ENCODE data around the gene MEF2D. TPM values are rescaled to one million over a fixed set of nuclear protein-coding genes. Genes with fewer than 3 reads are reported as not detected.

The MEF2D gene
- polyA plus RNA-seq, 4 donors, result 5.8 to 23.7 (median 13.0) TPM

DNA sequence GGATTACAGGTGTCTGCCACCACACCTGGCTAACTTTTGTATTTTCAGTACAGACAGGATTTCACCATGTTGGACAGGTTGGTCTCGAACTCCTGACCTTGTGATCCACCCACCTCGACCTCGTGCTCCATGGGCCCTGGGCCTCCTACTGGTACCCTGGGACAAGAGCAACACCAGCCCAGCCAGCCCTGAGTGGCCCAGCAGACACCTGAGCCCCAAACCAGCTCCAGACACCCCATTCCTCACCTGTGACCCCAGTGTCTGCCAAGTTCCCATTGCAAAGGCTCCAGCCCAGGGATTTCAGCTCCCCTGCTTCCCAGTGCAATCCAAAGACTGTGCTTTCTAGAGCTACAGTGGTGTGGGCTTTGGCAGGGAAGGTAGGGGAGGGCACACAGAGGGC is 14.6 kb downstream of the MEF2D start:
- FAIRE-seq (no peak), DNase-seq (no peak)
- Histone ChIP-seq H3K36me3 (ENCODE audit: control insufficient read depth in 3 of 3, insufficient read depth in 2 of 3, low read depth in 1 of 3, low read length in 3 of 3) (peaks cover 3 to 80% (median 15%) of the 10 kb centered on the region in 3 donors), H3K9me3 (ENCODE audit: control insufficient read depth in 2 of 2, insufficient read depth in 1 of 2, low read depth in 1 of 2, low read length in 1 of 2) (no peaks in the 10 kb centered on the region), H3K4me3 (ENCODE audit: low read depth in 1 of 3, low read length in 3 of 3) (no peak overlapping the region), H3K27ac (ENCODE audit: low read depth in 1 of 3, low read length in 2 of 3) (no peak overlapping the region), H3K27me3 (ENCODE audit: control insufficient read depth in 3 of 3, insufficient read depth in 3 of 3, low read length in 3 of 3) (no peaks in the 10 kb centered on the region), H3K4me1 (ENCODE audit: control insufficient read depth in 3 of 3, insufficient read depth in 2 of 3, low read depth in 1 of 3, low read length in 2 of 3) (peaks cover 11 to 23% (median 18%) of the 10 kb centered on the region in 3 donors)
- WGBS, 3 donors, result 76 to 95% (median 85%) methylated on average over 3 of the region's 3 CpGs

DNA sequence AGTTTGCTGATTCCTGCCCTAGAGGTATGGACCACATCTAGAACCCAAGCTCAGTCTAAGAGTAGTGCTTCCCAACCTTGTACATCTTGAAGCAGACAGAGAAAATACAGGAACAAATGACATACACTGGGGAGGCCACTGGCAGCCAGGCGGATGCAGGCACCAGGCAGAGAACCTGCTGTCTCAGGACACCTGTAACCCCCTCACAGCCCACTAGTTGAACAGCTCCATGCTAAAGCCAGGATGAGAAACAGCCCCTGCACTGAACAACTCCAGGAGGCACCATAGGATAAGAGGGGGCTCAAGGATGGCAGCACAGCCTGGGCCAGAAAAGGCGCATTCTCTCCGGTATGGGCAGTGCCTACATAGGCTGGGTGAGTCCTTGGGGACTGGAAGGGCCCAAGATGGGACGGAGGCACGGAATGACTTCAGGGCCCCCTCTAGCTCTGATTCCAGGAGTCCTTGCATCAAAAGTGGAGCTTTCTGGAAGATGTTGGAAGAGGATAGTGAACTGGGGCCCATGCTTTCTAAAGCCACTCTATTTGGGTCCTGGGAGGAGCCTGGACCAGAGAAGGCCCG is 16.0 kb downstream of the MEF2D start:
- H3K9me3 ChIP-seq (ENCODE audit: control insufficient read depth in 2 of 2, insufficient read depth in 1 of 2, low read depth in 1 of 2, low read length in 1 of 2), result no peaks in the 10 kb centered on the region
- no peak for DNase-seq
- WGBS, 3 donors, result 91 to 95% (median 93%) methylated on average over 6 of the region's 6 CpGs

DNA sequence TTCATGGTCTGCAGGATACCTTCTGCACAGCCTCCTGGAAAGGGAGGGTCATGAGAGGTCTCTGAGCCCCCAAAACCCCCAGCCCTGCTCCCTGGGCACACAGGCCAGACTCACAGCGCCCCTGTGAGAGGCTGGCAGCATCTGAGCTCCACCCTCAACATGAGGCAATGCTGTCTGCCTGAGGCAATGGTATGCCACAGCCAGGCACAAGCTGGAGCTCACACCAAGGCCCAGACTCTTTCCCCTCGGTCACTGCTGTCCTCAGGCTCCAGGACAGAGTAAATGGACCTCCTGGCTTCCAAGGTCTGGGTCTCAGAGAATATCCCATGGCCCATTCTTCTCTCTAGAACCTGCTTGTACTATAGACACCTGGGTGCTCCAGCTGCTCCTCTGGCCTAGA is 17.2 kb downstream of the MEF2D start:
- H3K27me3 ChIP-seq (ENCODE audit: control insufficient read depth in 3 of 3, insufficient read depth in 3 of 3, low read length in 3 of 3), result no peaks in the 10 kb centered on the region
- H3K4me1 ChIP-seq (ENCODE audit: control insufficient read depth in 3 of 3, insufficient read depth in 2 of 3, low read depth in 1 of 3, low read length in 2 of 3), result no peaks in the 10 kb centered on the region
- DNase-seq (no peak), FAIRE-seq (no peak)
- H3K36me3 ChIP-seq (ENCODE audit: control insufficient read depth in 3 of 3, insufficient read depth in 2 of 3, low read depth in 1 of 3, low read length in 3 of 3), result peaks cover 7 to 88% (median 23%) of the 10 kb centered on the region in 3 donors
- H3K4me3 ChIP-seq (ENCODE audit: low read depth in 1 of 3, low read length in 3 of 3), result no peak overlapping the region
- no peak overlapping the region for H3K27ac ChIP-seq (ENCODE audit: low read depth in 1 of 3, low read length in 2 of 3)
- WGBS, 3 donors, result 82 to 93% (median 85%) methylated on average over 2 of the region's 2 CpGs
- H3K9me3 ChIP-seq (ENCODE audit: control insufficient read depth in 2 of 2, insufficient read depth in 1 of 2, low read depth in 1 of 2, low read length in 1 of 2), result no peaks in the 10 kb centered on the region

More for the DNA sequence above, 16.0 kb downstream of the MEF2D start:
- Histone ChIP-seq H3K4me3 (ENCODE audit: low read depth in 1 of 3, low read length in 3 of 3) (no peak overlapping the region), H3K4me1 (ENCODE audit: control insufficient read depth in 3 of 3, insufficient read depth in 2 of 3, low read depth in 1 of 3, low read length in 2 of 3) (peaks cover under 1 to 9% (median 5%) of the 10 kb centered on the region in 3 donors), H3K36me3 (ENCODE audit: control insufficient read depth in 3 of 3, insufficient read depth in 2 of 3, low read depth in 1 of 3, low read length in 3 of 3) (peaks cover 3 to 85% (median 16%) of the 10 kb centered on the region in 3 donors), H3K27me3 (ENCODE audit: control insufficient read depth in 3 of 3, insufficient read depth in 3 of 3, low read length in 3 of 3) (no peaks in the 10 kb centered on the region), H3K27ac (ENCODE audit: low read depth in 1 of 3, low read length in 2 of 3) (peak overlapping the region in 1 of 3 donors; percentile 5)
- no peak for FAIRE-seq

DNA sequence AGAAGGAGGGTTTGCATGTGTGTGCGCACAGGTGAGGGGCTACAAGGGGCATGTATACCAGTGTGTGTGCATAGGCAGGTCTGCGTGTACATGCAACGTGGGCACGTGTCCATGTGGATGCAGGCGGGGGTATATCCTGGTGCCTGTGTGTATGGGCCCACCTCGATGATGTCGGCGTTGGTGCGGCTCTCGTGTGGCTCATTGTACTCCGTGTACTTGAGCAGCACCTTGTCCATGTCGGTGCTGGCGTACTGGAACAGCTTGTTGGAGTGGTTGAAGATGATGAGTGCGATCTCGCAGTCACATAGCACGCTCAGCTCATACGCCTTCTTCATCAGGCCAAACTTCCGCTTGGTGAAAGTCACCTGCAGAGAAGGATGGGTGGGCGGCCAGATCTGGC is 18.3 kb downstream of the MEF2D start:
- DNase-seq, result no peak
- Histone ChIP-seq H3K4me1 (ENCODE audit: control insufficient read depth in 3 of 3, insufficient read depth in 2 of 3, low read depth in 1 of 3, low read length in 2 of 3) (no peaks in the 10 kb centered on the region), H3K4me3 (ENCODE audit: low read depth in 1 of 3, low read length in 3 of 3) (no peak overlapping the region), H3K36me3 (ENCODE audit: control insufficient read depth in 3 of 3, insufficient read depth in 2 of 3, low read depth in 1 of 3, low read length in 3 of 3) (peaks cover 7 to 88% (median 25%) of the 10 kb centered on the region in 3 donors), H3K27ac (ENCODE audit: low read depth in 1 of 3, low read length in 2 of 3) (no peak overlapping the region), H3K27me3 (ENCODE audit: control insufficient read depth in 3 of 3, insufficient read depth in 3 of 3, low read length in 3 of 3) (no peaks in the 10 kb centered on the region), H3K9me3 (ENCODE audit: control insufficient read depth in 2 of 2, insufficient read depth in 1 of 2, low read depth in 1 of 2, low read length in 1 of 2) (no peaks in the 10 kb centered on the region)
- FAIRE-seq, result no peak
- WGBS, 3 donors, result 91 to 98% (median 94%) methylated on average over 18 to 19 of the region's 19 CpGs

DNA sequence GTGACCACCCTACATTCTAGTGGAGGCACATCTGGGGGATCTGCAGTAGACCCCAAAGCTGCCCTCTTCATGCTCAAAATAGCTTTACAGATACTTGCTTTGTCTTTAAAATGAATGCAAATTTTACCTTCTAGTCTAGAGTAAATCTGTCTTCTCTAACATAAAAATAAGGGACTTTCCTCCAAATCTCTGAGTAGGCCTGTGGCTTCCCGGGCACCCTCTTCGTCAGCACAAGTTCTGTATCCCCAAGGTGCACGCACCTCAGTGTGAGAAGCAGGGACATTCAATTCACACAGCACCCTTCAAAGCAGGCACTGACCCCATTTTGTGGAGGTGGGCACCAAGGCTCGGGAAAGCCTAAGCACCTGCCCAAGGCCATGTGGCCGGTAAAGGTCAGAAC is 19.0 kb downstream of the MEF2D start:
- 72 to 87% (median 79%) methylated on average over 5 of the region's 5 CpGs for WGBS, 3 donors
- DNase-seq (no peak), FAIRE-seq (no peak)
- Histone ChIP-seq H3K4me3 (ENCODE audit: low read depth in 1 of 3, low read length in 3 of 3) (no peak overlapping the region), H3K27ac (ENCODE audit: low read depth in 1 of 3, low read length in 2 of 3) (no peak overlapping the region), H3K4me1 (ENCODE audit: control insufficient read depth in 3 of 3, insufficient read depth in 2 of 3, low read depth in 1 of 3, low read length in 2 of 3) (no peaks in the 10 kb centered on the region), H3K36me3 (ENCODE audit: control insufficient read depth in 3 of 3, insufficient read depth in 2 of 3, low read depth in 1 of 3, low read length in 3 of 3) (peaks cover 7 to 89% (median 26%) of the 10 kb centered on the region in 3 donors), H3K9me3 (ENCODE audit: control insufficient read depth in 2 of 2, insufficient read depth in 1 of 2, low read depth in 1 of 2, low read length in 1 of 2) (no peaks in the 10 kb centered on the region), H3K27me3 (ENCODE audit: control insufficient read depth in 3 of 3, insufficient read depth in 3 of 3, low read length in 3 of 3) (no peaks in the 10 kb centered on the region)

DNA sequence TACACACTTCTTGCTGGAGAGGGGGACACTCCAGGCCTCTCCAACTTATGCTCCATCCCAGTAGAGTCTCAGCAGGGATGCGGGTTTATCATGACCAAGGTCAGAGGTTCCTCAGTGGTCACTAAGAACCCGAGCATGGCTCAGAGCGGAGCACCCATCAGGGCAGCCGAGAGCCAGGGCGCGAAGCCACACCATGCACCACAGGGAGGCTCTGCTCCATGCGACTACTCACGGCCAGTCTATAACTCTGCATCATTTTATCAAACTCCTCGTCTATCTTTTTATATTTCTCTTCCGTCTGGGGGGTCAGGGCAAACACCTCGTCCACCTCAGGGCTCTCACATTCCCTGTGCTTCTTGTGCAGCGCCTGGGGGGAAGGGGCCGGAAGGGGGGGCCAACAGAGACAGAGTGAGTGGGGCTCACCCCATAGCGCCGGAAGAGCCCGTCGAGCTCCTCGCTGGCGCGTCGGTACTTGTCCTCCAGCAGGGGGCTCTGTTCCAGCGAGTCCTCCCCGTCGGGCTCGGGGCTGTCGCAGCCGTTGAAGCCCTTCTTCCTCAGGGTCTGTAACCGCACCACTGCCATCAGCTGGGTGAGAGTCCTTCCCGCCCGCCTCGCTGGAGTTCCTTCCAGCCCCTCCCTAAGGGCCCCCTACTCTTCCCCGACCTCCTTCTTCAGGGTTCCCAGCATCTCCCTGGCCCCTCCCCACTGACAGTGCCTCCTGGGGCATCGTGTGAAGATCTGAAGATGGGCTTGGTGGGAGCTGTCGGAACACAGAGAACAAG is 20.0 kb downstream of the MEF2D start:
- 41 to 79% (median 64%) methylated on average over 34 of the region's 34 CpGs for WGBS, 3 donors
- H3K9me3 ChIP-seq (ENCODE audit: control insufficient read depth in 2 of 2, insufficient read depth in 1 of 2, low read depth in 1 of 2, low read length in 1 of 2), result no peaks in the 10 kb centered on the region
- FAIRE-seq (no peak), DNase-seq (peak; percentile 44 to 65)
- peaks cover 7 to 93% (median 35%) of the 10 kb centered on the region in 3 donors for H3K36me3 ChIP-seq (ENCODE audit: control insufficient read depth in 3 of 3, insufficient read depth in 2 of 3, low read depth in 1 of 3, low read length in 3 of 3)
- no peak overlapping the region for H3K4me3 ChIP-seq (ENCODE audit: low read depth in 1 of 3, low read length in 3 of 3)
- H3K4me1 ChIP-seq (ENCODE audit: control insufficient read depth in 3 of 3, insufficient read depth in 2 of 3, low read depth in 1 of 3, low read length in 2 of 3), result no peaks in the 10 kb centered on the region
- H3K27me3 ChIP-seq (ENCODE audit: control insufficient read depth in 3 of 3, insufficient read depth in 3 of 3, low read length in 3 of 3), result no peaks in the 10 kb centered on the region
- peak overlapping the region in 1 of 3 donors; percentile 36 for H3K27ac ChIP-seq (ENCODE audit: low read depth in 1 of 3, low read length in 2 of 3)

DNA sequence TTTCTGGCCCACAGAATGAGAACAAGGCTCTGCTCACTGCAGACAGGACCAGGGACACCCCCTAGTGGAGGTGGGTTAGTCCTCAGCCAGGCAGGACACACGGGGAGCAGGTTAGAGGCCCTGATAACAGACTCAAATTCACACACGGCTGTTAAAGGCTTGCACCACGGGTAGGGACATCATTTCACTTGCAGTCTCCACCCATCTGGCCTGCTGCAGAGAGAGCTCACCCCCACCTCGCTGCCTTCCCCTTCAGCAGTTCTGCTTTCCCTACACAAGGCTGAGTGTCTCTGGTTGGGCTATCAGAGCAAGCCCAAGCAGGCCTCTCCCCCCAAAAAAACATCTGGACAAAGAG is 20.6 kb downstream of the MEF2D start:
- H3K4me3 ChIP-seq (ENCODE audit: low read depth in 1 of 3, low read length in 3 of 3), result no peak overlapping the region
- H3K27me3 ChIP-seq (ENCODE audit: control insufficient read depth in 3 of 3, insufficient read depth in 3 of 3, low read length in 3 of 3), result no peaks in the 10 kb centered on the region
- H3K36me3 ChIP-seq (ENCODE audit: control insufficient read depth in 3 of 3, insufficient read depth in 2 of 3, low read depth in 1 of 3, low read length in 3 of 3), result peaks cover 7 to 96% (median 41%) of the 10 kb centered on the region in 3 donors
- WGBS, 3 donors, result 40 to 44% (median 42%) methylated on average over 4 of the region's 4 CpGs
- no peak for FAIRE-seq
- no peak for DNase-seq
- no peaks in the 10 kb centered on the region for H3K9me3 ChIP-seq (ENCODE audit: control insufficient read depth in 2 of 2, insufficient read depth in 1 of 2, low read depth in 1 of 2, low read length in 1 of 2)
- no peaks in the 10 kb centered on the region for H3K4me1 ChIP-seq (ENCODE audit: control insufficient read depth in 3 of 3, insufficient read depth in 2 of 3, low read depth in 1 of 3, low read length in 2 of 3)
- no peak overlapping the region for H3K27ac ChIP-seq (ENCODE audit: low read depth in 1 of 3, low read length in 2 of 3)

DNA sequence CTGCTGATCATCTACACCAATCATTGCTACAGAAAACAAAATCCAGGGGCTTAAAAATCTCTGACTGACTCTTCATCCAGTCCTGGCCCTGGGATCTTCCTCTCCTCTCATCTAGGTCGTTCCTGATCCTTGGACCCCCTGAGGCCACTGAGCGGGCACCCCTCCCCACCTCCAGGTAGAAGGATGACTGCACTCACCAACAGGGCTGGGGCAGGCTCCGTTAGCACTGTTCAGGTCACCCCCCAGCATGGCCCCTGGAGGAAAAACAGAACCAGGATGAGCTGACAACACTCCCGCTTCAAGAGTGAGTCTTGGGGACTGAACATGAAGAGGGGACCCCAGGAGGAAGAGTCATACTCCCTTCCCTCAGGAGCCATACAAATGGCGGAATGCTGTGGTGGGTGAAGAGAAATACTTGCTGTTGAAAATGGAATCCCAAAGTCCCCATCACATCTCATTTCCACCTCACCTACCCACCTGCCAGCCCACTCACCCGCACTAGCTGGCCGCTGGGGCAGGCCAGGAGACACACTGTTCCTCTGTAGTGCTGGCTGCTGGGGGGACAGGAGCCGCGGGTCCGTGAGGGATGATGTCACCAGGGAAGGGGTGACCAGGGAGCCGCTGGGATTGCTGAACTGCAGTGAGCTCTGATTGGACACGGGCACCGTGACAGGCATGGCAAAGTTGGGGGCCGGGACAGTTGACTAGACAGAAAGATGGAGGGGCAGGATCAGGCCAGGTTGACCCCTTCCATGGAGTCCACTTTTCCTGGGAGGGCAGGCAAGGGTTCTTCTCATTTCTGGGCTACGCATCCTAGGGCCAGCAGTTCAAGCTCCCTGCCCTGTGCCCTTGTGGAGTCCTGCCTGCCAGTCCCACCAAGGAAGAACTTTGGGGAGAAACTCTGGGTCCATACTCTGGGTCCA is 21.2 kb downstream of the MEF2D start:
- 91 to 93% (median 92%) methylated on average over 15 of the region's 15 CpGs for WGBS, 3 donors
- Histone ChIP-seq H3K27me3 (ENCODE audit: control insufficient read depth in 3 of 3, insufficient read depth in 3 of 3, low read length in 3 of 3) (no peaks in the 10 kb centered on the region), H3K4me1 (ENCODE audit: control insufficient read depth in 3 of 3, insufficient read depth in 2 of 3, low read depth in 1 of 3, low read length in 2 of 3) (no peaks in the 10 kb centered on the region), H3K4me3 (ENCODE audit: low read depth in 1 of 3, low read length in 3 of 3) (no peak overlapping the region), H3K9me3 (ENCODE audit: control insufficient read depth in 2 of 2, insufficient read depth in 1 of 2, low read depth in 1 of 2, low read length in 1 of 2) (no peaks in the 10 kb centered on the region), H3K36me3 (ENCODE audit: control insufficient read depth in 3 of 3, insufficient read depth in 2 of 3, low read depth in 1 of 3, low read length in 3 of 3) (peaks cover 9 to 95% (median 43%) of the 10 kb centered on the region in 3 donors), H3K27ac (ENCODE audit: low read depth in 1 of 3, low read length in 2 of 3) (no peak overlapping the region)
- DNase-seq (no peak), FAIRE-seq (no peak)
